BE2C (cell line): ENCODE measurements around the gene CDC5L.

Source experiments
- DNase-seq: peaks from one replicate; pipeline ENCODE4 v3.0.0-alpha.2; 2020
- H3K27me3 ChIP-seq: fragments of 250-450 bp; sonication (Bioruptor Pico); 2 replicates; pipeline ENCODE4 v1.5.1; 2020; ENCODE audit warnings: mild to moderate bottlenecking
- H3K36me3 ChIP-seq: fragments of 250-450 bp; sonication (Bioruptor Pico); 2 replicates; pipeline ENCODE4 v1.5.1; 2020; ENCODE audit warnings: mild to moderate bottlenecking
- H3K4me1 ChIP-seq: fragments of 250-450 bp; sonication (Bioruptor Pico); 2 replicates; pipeline ENCODE4 v1.5.1; 2020
- H3K4me3 ChIP-seq: 2 replicates; pipeline ENCODE4 v1.5.1; 2011; ENCODE audit warnings: low read depth, low read length
- H3K9me3 ChIP-seq: fragments of 250-450 bp; sonication (Bioruptor Pico); 2 replicates; pipeline ENCODE4 v1.5.1; 2020
- CTCF ChIP-seq: IDR thresholded peaks from 2 replicates; pipeline ENCODE4 v1.5.1; 2012; ENCODE audit warnings: mild to moderate bottlenecking, low read depth, low read length

Gene CDC5L

GRCh38 chr6:44480097-44480541, 92.6 kb downstream of the CDC5L start:
- Histone ChIP-seq H3K4me3 (no peak overlapping the region), H3K36me3 (no peaks in the 10 kb centered on the region), H3K4me1 (no peaks in the 10 kb centered on the region), H3K9me3 (no peaks in the 10 kb centered on the region), H3K27me3 (peaks cover 10% of the 10 kb centered on the region)
- no peak for DNase-seq
- no peak for TF ChIP-seq CTCF

- Histone ChIP-seq H3K36me3 (no peaks in the 10 kb centered on the region), H3K4me1 (no peaks in the 10 kb centered on the region), H3K27me3 (peaks cover 10% of the 10 kb centered on the region), H3K4me3 (no peak overlapping the region), H3K9me3 (no peaks in the 10 kb centered on the region)
- no peak for DNase-seq
- TF ChIP-seq CTCF, result no peak
Measured at GRCh38 chr6:44481056-44481455, 93.5 kb downstream of the CDC5L start.

GRCh38 chr6:44481760-44482159, 94.3 kb downstream of the CDC5L start:
- no peaks in the 10 kb centered on the region for H3K9me3 ChIP-seq
- no peak for DNase-seq
- no peak for TF ChIP-seq CTCF
- peaks cover 10% of the 10 kb centered on the region for H3K27me3 ChIP-seq
- no peak overlapping the region for H3K4me3 ChIP-seq
- no peaks in the 10 kb centered on the region for H3K4me1 ChIP-seq
- H3K36me3 ChIP-seq, result no peaks in the 10 kb centered on the region

GRCh38 chr6:44485601-44486401, 98.3 kb downstream of the CDC5L start:
- no peak overlapping the region for H3K4me3 ChIP-seq
- DNase-seq, result no peak
- H3K4me1 ChIP-seq, result no peaks in the 10 kb centered on the region
- no peaks in the 10 kb centered on the region; the same call in 1 of the 2 replicates for H3K27me3 ChIP-seq
- H3K36me3 ChIP-seq, result no peaks in the 10 kb centered on the region
- no peaks in the 10 kb centered on the region for H3K9me3 ChIP-seq
- TF ChIP-seq CTCF, result no peak

GRCh38 chr6:44487002-44487401, 99.5 kb downstream of the CDC5L start:
- Histone ChIP-seq H3K27me3 (no peaks in the 10 kb centered on the region; the same call in 1 of the 2 replicates), H3K4me1 (no peaks in the 10 kb centered on the region), H3K9me3 (no peaks in the 10 kb centered on the region), H3K36me3 (no peaks in the 10 kb centered on the region), H3K4me3 (no peak overlapping the region)
- DNase-seq, result no peak
- TF ChIP-seq CTCF, result no peak

- TF ChIP-seq CTCF, result no peak
- H3K4me1 ChIP-seq, result no peaks in the 10 kb centered on the region
- H3K36me3 ChIP-seq, result no peaks in the 10 kb centered on the region
- no peak overlapping the region for H3K4me3 ChIP-seq
- no peak for DNase-seq
- no peaks in the 10 kb centered on the region; the same call in 1 of the 2 replicates for H3K27me3 ChIP-seq
- no peaks in the 10 kb centered on the region for H3K9me3 ChIP-seq
Measured at GRCh38 chr6:44487586-44487985, 100.1 kb downstream of the CDC5L start.
